Mesenchymal stem cell (in vitro differentiated cells and primary cell): Measurements from ENCODE around the gene LRRC63.

ENCODE experiments used
- DNase-seq: peaks from one replicate; pipeline ENCODE4 v3.0.0-alpha.2; 2013
- H2AFZ ChIP-seq: one replicate; pipeline ENCODE4 v1.6.1; 2013; ENCODE audit warnings: low read depth, mild to moderate bottlenecking, control low read depth, inconsistent platforms, low read length, moderate library complexity
- H2AK5ac ChIP-seq: 2 replicates; pipeline ENCODE4 v1.6.1; 2013; ENCODE audit warnings: low read length, moderate library complexity, mild to moderate bottlenecking, inconsistent platforms; ENCODE audit not compliant: severe bottlenecking
- H2BK120ac ChIP-seq: one replicate; pipeline ENCODE4 v1.6.1; 2013; ENCODE audit warnings: low read depth, mild to moderate bottlenecking, inconsistent platforms, low read length, moderate library complexity
- H2BK12ac ChIP-seq, 2 experiments: one replicate each; pipeline ENCODE4 v1.6.1; 2013; ENCODE audit warnings: inconsistent platforms in 2 of 2, low read length in 2 of 2, mild to moderate bottlenecking in 2 of 2, moderate library complexity in 2 of 2, control low read depth in 1 of 2
- H2BK15ac ChIP-seq: one replicate; pipeline ENCODE4 v1.6.1; 2013; ENCODE audit warnings: mild to moderate bottlenecking, low read depth, inconsistent platforms; ENCODE audit not compliant: poor library complexity, severe bottlenecking
- H2BK5ac ChIP-seq: 2 replicates; pipeline ENCODE4 v1.6.1; 2013; ENCODE audit warnings: low read depth, mild to moderate bottlenecking, low read length, control low read depth, inconsistent platforms; ENCODE audit not compliant: poor library complexity, severe bottlenecking
- H3K14ac ChIP-seq, 2 experiments: one replicate each; pipeline ENCODE4 v1.6.1; 2013; ENCODE audit warnings: inconsistent platforms in 2 of 2, low read length in 2 of 2, control low read depth in 1 of 2, mild to moderate bottlenecking in 1 of 2, moderate library complexity in 1 of 2
- H3K18ac ChIP-seq, 2 experiments: one replicate each; pipeline ENCODE4 v1.6.1; 2013; ENCODE audit warnings: inconsistent platforms in 2 of 2, low read length in 2 of 2, control low read depth in 1 of 2, low read depth in 1 of 2, mild to moderate bottlenecking in 1 of 2
- H3K23ac ChIP-seq, 2 experiments: one replicate each; pipeline ENCODE4 v1.6.1; 2013; ENCODE audit warnings: inconsistent platforms in 2 of 2, low read length in 2 of 2, mild to moderate bottlenecking in 2 of 2, moderate library complexity in 2 of 2, control low read depth in 1 of 2
- H3K27ac ChIP-seq: 2 replicates; pipeline ENCODE4 v1.5.1; 2013; ENCODE audit warnings: mild to moderate bottlenecking, moderate library complexity, low read length, control low read depth, inconsistent platforms; ENCODE audit not compliant: poor library complexity, severe bottlenecking
- H3K27me3 ChIP-seq, 2 experiments: 2 replicates each; pipeline versions ENCODE4 v1.6.1 to v1.7.0; 2013; ENCODE audit warnings: low read length in 2 of 2, mild to moderate bottlenecking in 2 of 2, moderate library complexity in 2 of 2, control low read depth in 1 of 2, inconsistent platforms in 1 of 2; ENCODE audit not compliant: control insufficient read depth in 1 of 2, insufficient read depth in 1 of 2
- H3K36me3 ChIP-seq, 2 experiments: 2 replicates each; pipeline versions ENCODE4 v1.6.1 to v1.7.0; 2013; ENCODE audit warnings: low read length in 2 of 2, control low read depth in 1 of 2, inconsistent platforms in 1 of 2, low read depth in 1 of 2, mild to moderate bottlenecking in 1 of 2; ENCODE audit not compliant: insufficient read depth in 2 of 2, control insufficient read depth in 1 of 2
- H3K4ac ChIP-seq, 2 experiments: one replicate each; pipeline ENCODE4 v1.6.1; 2013; ENCODE audit warnings: inconsistent platforms in 2 of 2, low read length in 2 of 2, mild to moderate bottlenecking in 2 of 2, moderate library complexity in 2 of 2, control low read depth in 1 of 2, low read depth in 1 of 2
- H3K4me1 ChIP-seq: 2 replicates; pipeline ENCODE4 v1.6.1; 2013; ENCODE audit warnings: low read depth, low read length, control low read depth; ENCODE audit not compliant: control insufficient read depth, insufficient read depth
- H3K4me2 ChIP-seq: 2 replicates; pipeline ENCODE4 v1.6.1; 2013; ENCODE audit warnings: low read length, mild to moderate bottlenecking, inconsistent platforms; ENCODE audit not compliant: poor library complexity, severe bottlenecking
- H3K4me3 ChIP-seq, 2 experiments: 2 replicates each; pipeline versions ENCODE4 v1.5.1 to v1.7.0; 2013; ENCODE audit warnings: low read length in 2 of 2, mild to moderate bottlenecking in 2 of 2, control low read depth in 1 of 2, low read depth in 1 of 2; ENCODE audit not compliant: insufficient read depth in 1 of 2
- H3K79me1 ChIP-seq: replicated peaks from 2 replicates; pipeline ENCODE4 v1.6.1; 2013; ENCODE audit warnings: mild to moderate bottlenecking, control low read depth, low read length, inconsistent platforms; ENCODE audit not compliant: poor library complexity, severe bottlenecking
- H3K9ac ChIP-seq: 2 replicates; pipeline ENCODE4 v1.7.0; 2013; ENCODE audit warnings: mild to moderate bottlenecking, low read length, moderate library complexity
- H3K9me3 ChIP-seq: 2 replicates; pipeline ENCODE4 v1.7.0; 2013; ENCODE audit warnings: mild to moderate bottlenecking, low read length; ENCODE audit not compliant: control insufficient read depth
- H4K8ac ChIP-seq: one replicate; pipeline ENCODE4 v1.6.1; 2013; ENCODE audit warnings: inconsistent platforms, mild to moderate bottlenecking, low read length, moderate library complexity
- H4K91ac ChIP-seq: one replicate; pipeline ENCODE4 v1.6.1; 2013; ENCODE audit warnings: mild to moderate bottlenecking, low read length, inconsistent platforms
- WGBS: methylation state at CpG from one replicate; pipeline ENCODE4 v1.1.7; 2013; ENCODE audit warnings: mixed read lengths; 5-methylcytosine and 5-hydroxymethylcytosine counted together

LRRC63 gene

GRCh38 chr13:46296115-46296822, 84.5 kb downstream of the LRRC63 start:
- no peaks in the 10 kb centered on the region for H3K36me3 ChIP-seq
- H2BK12ac ChIP-seq = peak overlapping the region; percentile 61 to 78
- H3K4me3 ChIP-seq = peak overlapping the region in 1 of 2 experiments; percentile 56
- H2BK15ac ChIP-seq = peak overlapping the region; percentile 55
- no peak overlapping the region for H2BK5ac ChIP-seq
- peak overlapping the region; percentile 16 for H4K8ac ChIP-seq
- WGBS = 98% methylated on average over 2 of the region's 3 CpGs
- no peak overlapping the region for H3K4me2 ChIP-seq
- no peak overlapping the region for H3K23ac ChIP-seq
- H3K9ac ChIP-seq = peak overlapping the region; percentile 83
- peak overlapping the region; percentile 31 to 80 for H3K18ac ChIP-seq
- peak; percentile 88 for DNase-seq
- H4K91ac ChIP-seq = peak overlapping the region; percentile 67
- H3K27ac ChIP-seq = peak overlapping the region; percentile 53
- H3K14ac ChIP-seq = no peak overlapping the region
- H3K4me1 ChIP-seq = peaks cover 2% of the 10 kb centered on the region
- H2BK120ac ChIP-seq = no peak overlapping the region
- H3K9me3 ChIP-seq = no peaks in the 10 kb centered on the region
- no peaks in the 10 kb centered on the region for H3K27me3 ChIP-seq
- no peak overlapping the region for H2AK5ac ChIP-seq
- peak overlapping the region in 1 of 2 experiments; percentile 7 for H3K4ac ChIP-seq
- H3K79me1 ChIP-seq = no peaks in the 10 kb centered on the region
- H2AFZ ChIP-seq = no peak overlapping the region

- Histone ChIP-seq H2BK5ac (no peak overlapping the region), H4K91ac (no peak overlapping the region), H3K14ac (no peak overlapping the region), H3K23ac (no peak overlapping the region), H3K4me3 (peak overlapping the region in 1 of 2 experiments; percentile 56), H3K4me2 (no peak overlapping the region), H3K4ac (peak overlapping the region in 1 of 2 experiments; percentile 73), H3K9me3 (no peaks in the 10 kb centered on the region), H2AFZ (peak overlapping the region; percentile 46), H2BK15ac (no peak overlapping the region), H3K9ac (peak overlapping the region; percentile 83), H2BK12ac (peak overlapping the region; percentile 70 to 77), H2AK5ac (no peak overlapping the region), H4K8ac (peak overlapping the region; percentile 57), H3K79me1 (no peaks in the 10 kb centered on the region), H3K36me3 (no peaks in the 10 kb centered on the region), H3K27ac (peak overlapping the region; percentile 53), H2BK120ac (no peak overlapping the region), H3K27me3 (no peaks in the 10 kb centered on the region), H3K18ac (peak overlapping the region in 1 of 2 experiments; percentile 9), H3K4me1 (peaks cover 2% of the 10 kb centered on the region)
- 80% methylated on average over 3 of the region's 3 CpGs for WGBS
- peak; percentile 86 for DNase-seq
Measured at GRCh38 chr13:46296921-46297320, 85.2 kb downstream of the LRRC63 start.

- H3K4me3 ChIP-seq = peak overlapping the region in 1 of 2 experiments; percentile 17
- no peak overlapping the region for H3K4ac ChIP-seq
- no peak overlapping the region for H2BK5ac ChIP-seq
- no peak overlapping the region for H2AFZ ChIP-seq
- no peak overlapping the region for H2AK5ac ChIP-seq
- H3K36me3 ChIP-seq = no peaks in the 10 kb centered on the region
- DNase-seq = peak; percentile 42
- no peak overlapping the region for H3K14ac ChIP-seq
- H3K79me1 ChIP-seq = no peaks in the 10 kb centered on the region
- H4K8ac ChIP-seq = peak overlapping the region; percentile 27
- WGBS = 90% methylated on average over 3 of the region's 3 CpGs
- H2BK120ac ChIP-seq = no peak overlapping the region
- H3K27me3 ChIP-seq = no peaks in the 10 kb centered on the region
- H3K18ac ChIP-seq = peak overlapping the region; percentile 19 to 50
- peaks cover 2% of the 10 kb centered on the region for H3K4me1 ChIP-seq
- H3K9me3 ChIP-seq = no peaks in the 10 kb centered on the region
- H2BK12ac ChIP-seq = peak overlapping the region in 1 of 2 experiments; percentile 77
- H3K23ac ChIP-seq = no peak overlapping the region
- peak overlapping the region; percentile 53 for H3K27ac ChIP-seq
- H2BK15ac ChIP-seq = no peak overlapping the region
- H3K9ac ChIP-seq = peak overlapping the region; percentile 83
- H4K91ac ChIP-seq = no peak overlapping the region
- H3K4me2 ChIP-seq = no peak overlapping the region
Measured at GRCh38 chr13:46297361-46297811, 85.7 kb downstream of the LRRC63 start.

GRCh38 chr13:46303742-46304385, 92.1 kb downstream of the LRRC63 start:
- Histone ChIP-seq H3K18ac (no peak overlapping the region), H3K14ac (no peak overlapping the region), H3K27me3 (no peaks in the 10 kb centered on the region), H2BK120ac (no peak overlapping the region), H3K9me3 (no peaks in the 10 kb centered on the region), H4K8ac (no peak overlapping the region), H3K4me1 (no peaks in the 10 kb centered on the region), H3K27ac (no peak overlapping the region), H3K79me1 (no peaks in the 10 kb centered on the region), H3K36me3 (no peaks in the 10 kb centered on the region), H3K23ac (no peak overlapping the region), H2BK5ac (no peak overlapping the region), H2AFZ (no peak overlapping the region), H2BK12ac (no peak overlapping the region), H2AK5ac (no peak overlapping the region), H3K9ac (no peak overlapping the region), H3K4me3 (no peak overlapping the region), H2BK15ac (no peak overlapping the region), H3K4me2 (no peak overlapping the region), H3K4ac (no peak overlapping the region), H4K91ac (no peak overlapping the region)
- WGBS = 82% methylated on average over 4 of the region's 7 CpGs
- DNase-seq = no peak
